Activated CD8-positive, alpha-beta T cell treated with anti-CD3 and anti-CD28 coated beads for 36 hours (primary cell): Measurements from ENCODE around the gene C1QTNF9B. TPM values are rescaled to one million over a fixed set of nuclear protein-coding genes. Genes with fewer than 3 reads are reported as not detected.
"Not testable (repeated sequence)": the region's sequence is repeated elsewhere in the genome, so short reads cannot be mapped to it uniquely, and the experiment has no call there.

Experiments used
- ATAC-seq: fragments of 200-7000 bp; cut with Tn5 transposase; one replicate; pipeline ENCODE4 v1.10.0; 2021; ENCODE audit warnings: mild to moderate bottlenecking, moderate library complexity
- CTCF ChIA-PET: fragments of 350-600 bp; sonication (Branson Sonifier 250); formaldehyde crosslinking; loops from one replicate; lab custom pipeline; 2021; ENCODE audit warnings: antibody characterized with exemption; lab: Charles Lee
- POLR2A ChIA-PET: fragments of 350-600 bp; sonication (Branson Sonifier 250); formaldehyde crosslinking; loops from one replicate; lab custom pipeline; 2021; ENCODE audit warnings: antibody characterized with exemption; lab: Charles Lee
- DNase-seq: peaks from one replicate; pipeline ENCODE4 v3.0.0-alpha.2; 2020
- H3K27ac Mint-ChIP-seq: one replicate; pipeline ENCODE4 v1.8.0; 2021; ENCODE audit warnings: mild to moderate bottlenecking, mixed read lengths
- H3K27me3 Mint-ChIP-seq: one replicate; pipeline ENCODE4 v1.8.0; 2021; ENCODE audit warnings: mixed read lengths
- H3K36me3 Mint-ChIP-seq: one replicate; pipeline ENCODE4 v1.8.0; 2021; ENCODE audit warnings: low read depth, mixed read lengths
- H3K4me1 Mint-ChIP-seq: one replicate; pipeline ENCODE4 v1.8.0; 2021; ENCODE audit warnings: low read depth, mixed read lengths
- H3K4me3 Mint-ChIP-seq: one replicate; pipeline ENCODE4 v1.8.0; 2021; ENCODE audit warnings: mild to moderate bottlenecking, moderate library complexity, mixed read lengths
- H3K9me3 Mint-ChIP-seq: one replicate; pipeline ENCODE4 v1.8.0; 2021; ENCODE audit warnings: mixed read lengths
- CTCF ChIP-seq: fragments of 200-600 bp; IDR thresholded peaks from one replicate; pipeline ENCODE4 v1.8.0; 2022; ENCODE audit warnings: antibody characterized with exemption, mild to moderate bottlenecking
- intact Hi-C: fragments of 100-400 bp; cut with micrococcal nuclease; formaldehyde crosslinking; loops from one replicate; pipeline ENCODE4 v1.10.0; 2022
- total RNA-seq, 2 experiments: library from RNA; stranded (reverse); gene quantifications; one replicate each; pipeline ENCODE4 v1.2.3, GENCODE V29; 2021

Gene C1QTNF9B
- total RNA-seq, 2 experiments from 2014 or later, result not detected

GRCh38 chr13:23888658-23889614 is 8.4 kb downstream of the C1QTNF9B start, which contains the start of gene MIPEP:
Gene MIPEP (minus strand): TSS chr13:23889400. CDS start chr13:23889320, 80 bp downstream.
- Mint-ChIP-seq H3K4me3 (peak within 1 kb of the TSS; percentile 83), H3K27ac (peak within 1 kb of the TSS; percentile 70), H3K27me3 (no peaks in the 10 kb centered on the region), H3K36me3 (peaks cover 5% of the 10 kb centered on the region), H3K9me3 (no peaks in the 10 kb centered on the region), H3K4me1 (peaks cover 22% of the 10 kb centered on the region)
- intact Hi-C loops, result no loop called here
- ATAC-seq (peak; percentile 93), DNase-seq (peak; percentile 92)
- CTCF ChIA-PET, result interaction anchor here (0.7 to 1.6 kb wide), 13 partner anchors 11 to 422 kb away, joined by 3 to 6 read pairs (median 3); no protein-coding TSS in a partner anchor
- peak; percentile 76 for TF ChIP-seq CTCF
- POLR2A ChIA-PET, result interaction anchor here (1.1 to 1.5 kb wide), 2 partner anchors 311 to 385 kb away, joined by 3 to 4 read pairs; no protein-coding TSS in a partner anchor

GRCh38 chr13:23884361-23884760 is 12.9 kb downstream of the C1QTNF9B start:
- DNase-seq, H3K9me3 Mint-ChIP-seq, H3K27ac Mint-ChIP-seq, H3K4me3 Mint-ChIP-seq, H3K27me3 Mint-ChIP-seq, H3K36me3 Mint-ChIP-seq, CTCF ChIA-PET, ATAC-seq, POLR2A ChIA-PET, intact Hi-C loops: not testable (repeated sequence)
- H3K4me1 Mint-ChIP-seq, result peaks cover 16% of the 10 kb centered on the region

- intact Hi-C loops, result no loop called here
- ATAC-seq, result no peak
- no peak for TF ChIP-seq CTCF
- POLR2A ChIA-PET, result no interaction called here
- Mint-ChIP-seq H3K4me1 (peaks cover 15% of the 10 kb centered on the region), H3K36me3 (peaks cover 14% of the 10 kb centered on the region), H3K9me3 (no peaks in the 10 kb centered on the region), H3K27ac (no peak overlapping the region), H3K4me3 (no peak overlapping the region), H3K27me3 (no peaks in the 10 kb centered on the region)
- CTCF ChIA-PET, result no interaction called here
- DNase-seq, result no peak
Measured at GRCh38 chr13:23883255-23883654, 14.0 kb downstream of the C1QTNF9B start.

- H3K36me3 Mint-ChIP-seq, result peaks cover 15% of the 10 kb centered on the region
- intact Hi-C loops, H3K27ac Mint-ChIP-seq, ATAC-seq, H3K27me3 Mint-ChIP-seq, H3K9me3 Mint-ChIP-seq, CTCF ChIA-PET, H3K4me3 Mint-ChIP-seq, POLR2A ChIA-PET, DNase-seq, H3K4me1 Mint-ChIP-seq: not testable (repeated sequence)
Measured at GRCh38 chr13:23881402-23881800, 15.9 kb downstream of the C1QTNF9B start.

GRCh38 chr13:23880493-23881401 is 16.6 kb downstream of the C1QTNF9B start:
- H3K9me3 Mint-ChIP-seq, intact Hi-C loops, ATAC-seq, DNase-seq, H3K4me1 Mint-ChIP-seq, H3K27ac Mint-ChIP-seq, POLR2A ChIA-PET, H3K4me3 Mint-ChIP-seq, H3K27me3 Mint-ChIP-seq, CTCF ChIA-PET: not testable (repeated sequence)
- H3K36me3 Mint-ChIP-seq, result peaks cover 15% of the 10 kb centered on the region

- Mint-ChIP-seq H3K27me3 (no peaks in the 10 kb centered on the region), H3K36me3 (peaks cover 5% of the 10 kb centered on the region), H3K4me1 (no peaks in the 10 kb centered on the region), H3K4me3 (no peak overlapping the region), H3K9me3 (no peaks in the 10 kb centered on the region), H3K27ac (no peak overlapping the region)
- CTCF ChIA-PET, result interaction anchor here (0.6 to 0.8 kb wide), 3 partner anchors 142 to 427 kb away, joined by 3 read pairs; no protein-coding TSS in a partner anchor
- no peak for DNase-seq
- POLR2A ChIA-PET, result no interaction called here
- intact Hi-C loops, result no loop called here
- TF ChIP-seq CTCF, result no peak
- no peak for ATAC-seq
Measured at GRCh38 chr13:23877286-23877685, 20.0 kb downstream of the C1QTNF9B start.
